H54 (cell line): Measurements from ENCODE around the gene SEL1L3.

ENCODE experiments used
- DNase-seq: peaks from one replicate; pipeline ENCODE4 v3.0.0; 2011; ENCODE audit warnings: low spot score, mixed read lengths; ENCODE audit not compliant: insufficient read length
- FAIRE-seq: peaks from 3 replicates; lab custom pipeline; 2011; peaks lifted over from hg19 to GRCh38; lab: Jason Lieb, UNC
- POLR2A ChIP-seq: IDR thresholded peaks from 2 replicates; pipeline ENCODE4 v1.6.1; 2011; ENCODE audit warnings: low read depth, mild to moderate bottlenecking, low read length

Gene SEL1L3

GRCh38 chr4:25809996-25810395, 52.8 kb downstream of the SEL1L3 start:
- FAIRE-seq (no peak), DNase-seq (no peak)
- no peak for TF ChIP-seq POLR2A

GRCh38 chr4:25807102-25807728, 55.6 kb downstream of the SEL1L3 start:
- no peak for DNase-seq
- FAIRE-seq = no peak
- TF ChIP-seq POLR2A = no peak

GRCh38 chr4:25805255-25805860, 57.4 kb downstream of the SEL1L3 start:
- no peak for TF ChIP-seq POLR2A
- FAIRE-seq = no peak
- DNase-seq = no peak

GRCh38 chr4:25803720-25804225, 59.0 kb downstream of the SEL1L3 start:
- FAIRE-seq (no peak), DNase-seq (no peak)
- no peak for TF ChIP-seq POLR2A

DNA sequence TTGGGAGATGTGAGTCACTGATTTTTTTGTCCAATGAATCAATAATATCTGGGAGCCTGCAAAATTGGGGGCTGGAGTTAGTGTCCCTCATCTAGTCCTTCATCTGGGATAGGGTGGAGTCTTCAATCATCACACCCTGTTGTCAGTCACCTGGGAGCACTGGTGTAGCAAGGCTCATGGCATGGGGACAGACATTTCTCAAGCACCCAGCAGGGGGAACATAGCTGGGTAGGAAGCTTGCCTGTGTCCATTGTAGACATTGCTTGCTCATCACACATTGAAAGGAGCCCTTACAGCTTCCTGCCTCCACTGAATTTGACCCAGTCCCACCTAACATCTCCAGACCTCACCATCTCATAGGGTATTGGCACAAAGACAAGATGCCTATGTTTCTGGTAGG, 61.2 kb downstream of the SEL1L3 start:
- no peak for FAIRE-seq
- TF ChIP-seq POLR2A = no peak
- DNase-seq = no peak

- no peak for TF ChIP-seq POLR2A
- no peak for FAIRE-seq
- no peak for DNase-seq
Measured at GRCh38 chr4:25800245-25800644, 62.5 kb downstream of the SEL1L3 start.

DNA sequence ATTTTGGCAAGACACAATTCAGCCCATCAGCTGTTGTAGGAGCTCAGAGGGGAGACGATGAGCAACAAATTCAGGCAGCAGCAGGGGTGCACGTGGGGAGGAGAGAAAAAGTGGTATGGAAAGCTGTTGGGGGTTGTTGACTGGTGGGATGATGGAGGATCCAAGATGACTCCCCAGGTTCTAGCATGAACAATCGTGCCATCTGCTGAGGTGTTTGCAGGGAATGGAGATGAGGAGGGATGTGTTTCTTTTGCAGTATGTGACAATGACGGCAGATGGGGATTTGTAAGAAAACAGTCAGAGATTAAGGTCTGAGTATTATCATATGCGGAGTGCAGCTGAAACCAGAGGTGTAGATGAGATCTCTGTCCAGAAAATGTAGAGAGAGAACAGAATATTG, 63.3 kb downstream of the SEL1L3 start:
- DNase-seq (no peak), FAIRE-seq (no peak)
- no peak for TF ChIP-seq POLR2A

GRCh38 chr4:25797136-25797535, 65.7 kb downstream of the SEL1L3 start:
- no peak for TF ChIP-seq POLR2A
- DNase-seq (no peak), FAIRE-seq (no peak)

DNA sequence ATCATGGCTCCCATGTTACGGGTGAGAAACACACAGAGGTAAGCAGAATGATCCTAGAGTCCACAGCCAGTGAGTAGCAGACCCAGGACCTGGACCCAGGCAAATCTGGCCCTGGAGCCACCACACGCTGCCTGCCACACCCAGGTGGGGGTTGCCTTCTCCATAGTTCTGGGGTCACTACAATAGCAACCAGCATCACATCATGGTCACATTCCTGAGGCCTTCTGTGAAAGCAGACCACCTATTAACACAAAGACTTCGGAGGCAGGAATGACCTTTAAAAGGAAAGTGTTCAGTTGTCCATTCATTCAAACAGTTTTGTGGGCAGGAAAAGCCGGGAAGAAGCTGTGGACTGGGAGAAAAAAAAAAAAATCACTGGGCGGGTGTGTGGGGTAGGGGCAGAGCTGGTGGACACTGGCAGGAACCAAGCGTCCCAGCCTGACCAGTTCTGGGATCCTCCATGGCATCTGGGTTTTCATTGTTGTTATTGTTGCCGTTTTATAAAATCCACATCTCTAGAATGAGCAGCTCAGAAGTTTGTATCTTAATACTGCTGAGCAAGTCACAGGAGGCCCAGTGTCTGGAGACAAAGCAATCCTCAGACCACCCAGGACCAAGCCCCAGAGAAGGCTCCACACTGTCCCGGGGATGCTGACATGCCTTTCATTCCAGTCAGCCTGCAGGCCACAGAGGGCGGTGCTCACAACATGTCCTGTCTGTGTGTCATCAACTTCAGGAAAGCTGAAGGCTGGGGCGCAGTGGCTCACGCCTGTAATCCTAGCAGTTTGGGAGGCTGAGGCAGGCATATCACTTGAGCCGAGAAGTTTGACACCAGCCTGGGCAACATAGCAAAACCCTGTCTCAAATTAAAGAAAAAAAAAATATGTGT, 67.0 kb downstream of the SEL1L3 start:
- peak; percentile 52 for DNase-seq
- FAIRE-seq = no peak
- no peak for TF ChIP-seq POLR2A

GRCh38 chr4:25795091-25795490, 67.7 kb downstream of the SEL1L3 start:
- DNase-seq = no peak
- TF ChIP-seq POLR2A = no peak
- FAIRE-seq = no peak

GRCh38 chr4:25792876-25793275, 69.9 kb downstream of the SEL1L3 start:
- FAIRE-seq = no peak
- no peak for TF ChIP-seq POLR2A
- DNase-seq = no peak

DNA sequence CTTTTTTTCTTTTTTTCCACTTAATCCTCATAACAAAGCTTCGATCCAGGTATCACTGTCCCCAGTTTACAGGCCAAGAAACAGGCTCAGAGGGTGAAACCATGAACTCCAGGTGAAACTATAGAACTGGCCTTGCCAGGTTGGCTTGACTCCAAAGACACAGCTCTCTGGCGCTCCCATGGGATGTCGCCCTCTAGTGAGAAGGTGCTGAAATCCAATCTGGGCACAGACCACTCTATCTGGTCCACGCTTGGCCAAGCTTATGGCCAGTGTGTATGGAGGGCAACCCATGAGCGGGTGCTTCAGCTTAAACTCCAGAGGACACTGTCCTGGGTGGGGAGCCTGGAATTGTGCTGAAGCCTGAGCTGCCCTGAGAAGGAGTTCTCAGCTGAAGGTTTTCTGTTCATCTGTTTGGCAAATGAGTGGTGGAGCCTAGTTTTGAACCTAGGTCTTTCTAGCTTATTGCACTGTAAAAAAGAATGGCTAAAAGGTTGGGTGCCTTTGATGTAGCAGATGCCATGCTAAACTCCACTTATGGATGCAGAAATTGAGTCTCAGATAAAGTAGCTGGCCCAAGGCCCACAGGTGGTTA, 70.5 kb downstream of the SEL1L3 start:
- TF ChIP-seq POLR2A = no peak
- no peak for FAIRE-seq
- peak; percentile 21 for DNase-seq

- FAIRE-seq (no peak), DNase-seq (no peak)
- no peak for TF ChIP-seq POLR2A
Measured at GRCh38 chr4:25790024-25790423, 72.8 kb downstream of the SEL1L3 start.
